Measurements from ENCODE around the gene E4F1.
"Not testable (repeated sequence)": the region's sequence is repeated elsewhere in the genome, so short reads cannot be mapped to it uniquely, and the experiment has no call there.

E4F1 gene

DNA sequence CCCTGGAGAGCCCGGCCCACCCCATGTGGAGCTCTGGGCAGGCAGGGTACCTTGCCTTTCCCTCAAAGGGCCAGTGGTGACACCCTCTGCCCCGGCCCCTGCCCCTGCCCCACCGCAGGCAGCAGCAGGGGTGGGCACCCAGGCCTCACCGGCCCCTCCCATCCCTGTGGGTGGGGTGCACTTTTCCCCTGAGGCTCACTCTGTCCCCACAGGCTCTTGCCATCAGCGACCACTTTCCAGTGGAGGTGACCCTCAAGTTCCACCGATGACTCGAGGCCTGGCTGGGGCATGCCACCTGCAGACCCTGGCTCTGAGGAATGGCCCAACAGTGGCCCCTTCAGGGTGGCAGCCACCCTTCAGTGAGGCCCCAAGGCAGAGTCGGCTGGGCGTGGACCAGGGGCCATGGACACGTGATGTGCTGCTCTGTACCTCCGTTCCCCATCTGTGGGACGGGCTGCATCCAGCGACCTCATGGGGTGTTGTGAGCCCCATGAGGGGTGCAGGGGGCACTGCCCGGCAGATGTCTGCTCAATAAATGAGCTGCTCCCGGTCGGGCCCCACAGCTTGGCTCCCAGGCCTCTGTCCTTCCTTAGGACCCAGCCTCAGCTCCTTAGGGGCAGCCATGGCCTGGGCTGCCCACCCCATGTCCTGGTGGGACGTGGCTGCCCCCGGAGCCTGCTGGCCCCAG is 14.9 kb downstream of the E4F1 start:
- no peak for DNase-seq (ENCODE audit: low read depth)
- no peak overlapping the region for H3K4me3 ChIP-seq (ENCODE audit: low read depth, low read length)
- TF ChIP-seq, protein P1, sequence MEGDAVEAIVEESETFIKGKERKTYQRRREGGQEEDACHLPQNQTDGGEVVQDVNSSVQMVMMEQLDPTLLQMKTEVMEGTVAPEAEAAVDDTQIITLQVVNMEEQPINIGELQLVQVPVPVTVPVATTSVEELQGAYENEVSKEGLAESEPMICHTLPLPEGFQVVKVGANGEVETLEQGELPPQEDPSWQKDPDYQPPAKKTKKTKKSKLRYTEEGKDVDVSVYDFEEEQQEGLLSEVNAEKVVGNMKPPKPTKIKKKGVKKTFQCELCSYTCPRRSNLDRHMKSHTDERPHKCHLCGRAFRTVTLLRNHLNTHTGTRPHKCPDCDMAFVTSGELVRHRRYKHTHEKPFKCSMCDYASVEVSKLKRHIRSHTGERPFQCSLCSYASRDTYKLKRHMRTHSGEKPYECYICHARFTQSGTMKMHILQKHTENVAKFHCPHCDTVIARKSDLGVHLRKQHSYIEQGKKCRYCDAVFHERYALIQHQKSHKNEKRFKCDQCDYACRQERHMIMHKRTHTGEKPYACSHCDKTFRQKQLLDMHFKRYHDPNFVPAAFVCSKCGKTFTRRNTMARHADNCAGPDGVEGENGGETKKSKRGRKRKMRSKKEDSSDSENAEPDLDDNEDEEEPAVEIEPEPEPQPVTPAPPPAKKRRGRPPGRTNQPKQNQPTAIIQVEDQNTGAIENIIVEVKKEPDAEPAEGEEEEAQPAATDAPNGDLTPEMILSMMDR (IDR thresholded peaks at IDR 0.05; ENCODE audit: control insufficient read depth, extremely low read depth, insufficient read depth), result no peak

- no peak overlapping the region for H3K4me3 ChIP-seq (ENCODE audit: low read depth, low read length)
- TF ChIP-seq, protein P1 (IDR thresholded peaks at IDR 0.05; ENCODE audit: control insufficient read depth, extremely low read depth, insufficient read depth), result no peak
- DNase-seq (ENCODE audit: low read depth), result no peak
These were observed 15.7 kb downstream of the E4F1 start for GRCh38 chr16:2238838-2239675.

DNA sequence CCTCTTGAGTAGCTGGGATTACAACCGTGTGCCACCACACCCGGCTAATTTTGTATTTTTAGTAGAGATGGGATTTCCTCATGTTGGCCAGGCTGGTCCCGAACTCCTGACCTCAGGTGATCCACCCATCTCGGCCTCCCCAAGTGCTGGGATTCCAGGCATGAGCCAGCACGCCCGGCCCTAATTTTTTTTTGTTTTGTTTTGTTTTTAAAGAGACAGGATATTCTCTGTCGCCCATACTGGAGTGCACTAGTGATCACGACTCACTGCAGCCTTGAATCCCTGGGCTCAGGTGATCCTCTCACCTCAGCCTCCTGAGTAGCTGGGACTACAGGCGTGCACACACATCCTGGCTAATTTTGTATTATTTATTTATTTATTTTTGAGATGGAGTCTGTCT is 16.9 kb downstream of the E4F1 start:
- DNase-seq (ENCODE audit: low read depth); H3K4me3 ChIP-seq (ENCODE audit: low read depth, low read length): not testable (repeated sequence)

- H3K4me3 ChIP-seq (ENCODE audit: low read depth, low read length), result no peak overlapping the region
- no peak for DNase-seq (ENCODE audit: low read depth)
These were observed 19.2 kb downstream of the E4F1 start for GRCh38 chr16:2242598-2242997.

DNA sequence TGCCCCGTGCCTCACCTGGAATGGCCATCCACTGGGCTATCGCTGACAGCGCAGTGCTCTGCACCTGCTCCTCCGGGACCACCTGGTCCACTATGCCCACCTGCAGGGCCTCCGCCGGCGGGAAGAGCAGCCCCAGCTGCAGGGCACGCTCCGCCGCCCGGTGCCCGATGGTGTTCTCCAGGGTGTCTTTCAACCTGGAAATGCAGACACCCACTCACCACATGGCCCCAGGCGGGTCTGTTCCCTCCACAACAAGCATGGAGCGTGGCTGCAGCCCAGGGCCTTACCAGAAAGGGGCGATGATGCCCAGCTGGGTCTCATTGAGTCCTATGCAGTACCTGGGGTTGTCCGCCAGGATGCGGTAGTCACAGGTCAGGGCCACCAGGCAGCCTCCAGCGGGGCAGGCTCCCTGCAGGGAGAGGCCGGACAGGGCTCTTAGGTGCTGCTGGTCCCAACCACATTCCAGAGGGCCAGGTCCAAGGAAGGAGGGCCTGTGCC is 19.7 kb downstream of the E4F1 start:
- DNase-seq (ENCODE audit: low read depth), result no peak
- TF ChIP-seq, protein P1 (IDR thresholded peaks at IDR 0.05; ENCODE audit: control insufficient read depth, extremely low read depth, insufficient read depth), result no peak

More at GRCh38 chr16:2242598-2242997, 19.2 kb downstream of the E4F1 start:
- TF ChIP-seq, protein P1 (IDR thresholded peaks at IDR 0.05; ENCODE audit: control insufficient read depth, extremely low read depth, insufficient read depth), result no peak

GRCh38 chr16:2243781-2244180 is 20.4 kb downstream of the E4F1 start:
- TF ChIP-seq, protein P1 (IDR thresholded peaks at IDR 0.05; ENCODE audit: control insufficient read depth, extremely low read depth, insufficient read depth), result no peak
- DNase-seq (ENCODE audit: low read depth), result no peak

More for the DNA sequence above, 19.7 kb downstream of the E4F1 start:
- no peak overlapping the region for H3K4me3 ChIP-seq (ENCODE audit: low read depth, low read length)

DNA sequence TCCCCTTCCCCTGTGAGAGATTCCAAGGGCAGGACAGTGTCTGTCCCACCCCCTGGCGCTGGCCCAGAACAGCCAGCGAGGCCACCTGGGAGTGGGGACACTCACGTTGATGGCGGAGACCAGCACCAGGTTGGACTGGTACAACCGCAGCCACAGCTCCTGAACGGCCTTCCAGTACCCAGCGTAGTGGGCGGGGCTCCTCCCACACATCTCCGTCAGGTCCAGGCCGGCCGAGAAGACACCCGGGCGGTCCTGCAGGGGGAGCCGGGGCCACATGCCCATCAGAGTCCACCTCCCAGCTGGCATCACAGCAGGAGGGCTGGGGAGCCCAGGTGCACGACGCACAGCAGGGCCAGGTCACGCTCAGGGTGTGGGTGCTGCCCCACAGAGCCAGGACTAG is 20.9 kb downstream of the E4F1 start:
- TF ChIP-seq, protein P1 (IDR thresholded peaks at IDR 0.05; ENCODE audit: control insufficient read depth, extremely low read depth, insufficient read depth), result no peak
- no peak overlapping the region for H3K4me3 ChIP-seq (ENCODE audit: low read depth, low read length)
- DNase-seq (ENCODE audit: low read depth), result no peak

More at GRCh38 chr16:2243781-2244180, 20.4 kb downstream of the E4F1 start:
- no peak overlapping the region for H3K4me3 ChIP-seq (ENCODE audit: low read depth, low read length)

All from LNCaP clone FGC (cell line).